ENCODE measurements around the gene P2RY6. TPM values are rescaled to one million over a fixed set of nuclear protein-coding genes. Genes with fewer than 3 reads are reported as not detected.
A peak's percentile ranks its signal among the peaks of the same experiment; 100 is the strongest.

Gene P2RY6
- total RNA-seq, 1 experiment from 2014 or later: not detected

DNA sequence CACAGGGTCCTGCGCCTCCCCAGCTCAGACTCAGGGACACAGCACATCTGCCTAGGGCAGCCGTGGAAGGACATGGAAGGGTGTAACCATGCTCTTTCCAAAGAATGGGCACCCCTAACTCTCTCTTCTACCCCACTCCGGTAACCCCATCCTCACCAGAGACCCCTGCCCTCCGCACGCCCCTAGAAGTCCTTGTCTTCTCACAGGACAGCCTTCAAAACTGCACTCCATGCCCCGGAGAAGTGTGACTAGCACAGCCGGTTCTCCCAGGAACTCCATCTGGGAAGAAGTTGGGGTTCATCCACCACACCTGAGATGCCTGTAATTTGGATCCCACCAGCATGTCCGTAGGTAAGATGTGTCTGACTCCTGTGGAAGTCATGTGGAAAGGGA lies 29.0 kb upstream of the P2RY6 start:
- Histone ChIP-seq H3K36me3 (no peaks in the 10 kb centered on the region), H3K4me3 (no peak overlapping the region), H3K9me3 (replicated peaks) (no peaks in the 10 kb centered on the region), H3K4me1 (replicated peaks) (no peaks in the 10 kb centered on the region), H3K27ac (no peak overlapping the region), H3K27me3 (replicated peaks) (no peaks in the 10 kb centered on the region)
- no peak for DNase-seq (ENCODE audit: low read depth in 1 of 2, low spot score in 2 of 2)

DNA sequence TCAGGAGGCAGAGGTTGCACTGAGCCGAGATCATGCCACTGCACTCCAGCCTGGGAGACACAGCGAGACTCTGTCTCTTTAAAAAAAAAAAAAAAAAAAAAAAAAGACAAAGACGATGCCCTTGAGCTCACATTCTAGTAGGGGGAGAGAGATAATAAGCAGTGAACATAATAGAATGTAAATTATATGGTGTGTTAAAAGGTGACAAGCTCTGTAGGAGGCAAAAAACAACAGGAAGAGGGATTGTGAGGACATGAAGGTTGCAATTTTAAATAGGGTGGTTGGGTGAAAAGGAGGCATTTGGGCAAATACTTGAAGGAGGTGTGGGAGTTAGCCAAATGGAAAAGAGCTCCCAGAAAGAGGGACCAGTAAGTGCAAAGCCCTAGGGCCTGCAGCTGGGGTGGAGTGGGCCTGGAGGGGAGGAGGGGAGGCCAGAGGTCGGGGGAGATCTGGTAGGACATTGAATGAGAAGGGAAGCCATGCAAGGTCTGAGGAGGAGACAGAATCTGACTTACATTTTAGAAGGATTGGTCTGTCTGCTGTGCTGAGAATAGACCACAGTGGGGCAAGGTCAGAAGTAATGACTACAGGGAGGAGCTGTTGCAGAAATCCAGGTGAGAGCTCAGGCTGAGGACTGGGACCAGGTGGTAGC lies 27.4 kb upstream of the P2RY6 start:
- no peaks in the 10 kb centered on the region for H3K27me3 ChIP-seq (replicated peaks)
- no peaks in the 10 kb centered on the region for H3K9me3 ChIP-seq (replicated peaks)
- H3K36me3 ChIP-seq: no peaks in the 10 kb centered on the region
- H3K4me3 ChIP-seq: no peak overlapping the region
- DNase-seq (ENCODE audit: low read depth in 1 of 2, low spot score in 2 of 2): no peak
- H3K27ac ChIP-seq: no peak overlapping the region
- no peaks in the 10 kb centered on the region for H3K4me1 ChIP-seq (replicated peaks)

DNA sequence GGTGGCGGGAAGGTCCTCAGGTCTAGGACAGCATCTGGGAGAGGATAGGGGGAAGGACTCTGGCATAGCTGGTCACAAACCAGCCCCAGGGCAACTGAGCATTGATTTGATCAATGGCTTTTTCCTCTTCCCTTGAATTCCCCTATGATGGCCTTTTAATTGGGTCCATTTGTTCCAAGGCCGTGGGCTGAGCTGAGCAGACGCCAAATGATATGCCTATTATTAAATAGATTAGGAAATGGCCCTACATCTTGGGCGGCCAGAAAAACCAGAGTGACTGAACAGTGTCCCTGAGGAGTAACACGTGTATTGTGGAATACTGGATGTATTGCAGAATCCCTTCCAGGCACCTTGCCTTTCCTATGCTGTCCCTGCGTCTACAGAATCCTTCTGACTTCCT lies 26.7 kb upstream of the P2RY6 start:
- Histone ChIP-seq H3K27ac (no peak overlapping the region), H3K36me3 (no peaks in the 10 kb centered on the region), H3K9me3 (replicated peaks) (no peaks in the 10 kb centered on the region), H3K4me1 (replicated peaks) (no peaks in the 10 kb centered on the region), H3K27me3 (replicated peaks) (no peaks in the 10 kb centered on the region), H3K4me3 (no peak overlapping the region)
- no peak for DNase-seq (ENCODE audit: low read depth in 1 of 2, low spot score in 2 of 2)

DNA sequence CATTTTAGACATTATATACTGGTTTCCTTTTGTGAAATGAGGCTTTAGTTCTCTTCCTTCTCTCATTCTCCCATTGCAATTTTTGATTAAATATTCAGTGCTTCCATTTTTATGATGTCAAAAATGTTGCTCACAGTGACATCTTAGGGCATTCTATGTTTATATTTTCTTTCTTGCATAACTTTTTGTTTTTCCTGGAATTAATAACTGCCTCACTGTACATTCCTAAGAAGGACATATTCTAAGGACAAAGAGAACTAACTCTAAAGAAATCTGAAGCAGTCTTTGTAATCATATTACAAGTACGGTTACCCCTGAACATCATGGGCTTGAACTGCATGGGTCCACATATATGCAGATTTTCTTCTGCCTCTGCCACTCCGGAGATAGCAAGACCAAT lies 25.8 kb upstream of the P2RY6 start:
- Histone ChIP-seq H3K9me3 (replicated peaks) (no peaks in the 10 kb centered on the region), H3K4me1 (replicated peaks) (no peaks in the 10 kb centered on the region), H3K36me3 (no peaks in the 10 kb centered on the region), H3K27ac (no peak overlapping the region), H3K4me3 (no peak overlapping the region), H3K27me3 (replicated peaks) (no peaks in the 10 kb centered on the region)
- DNase-seq (ENCODE audit: low read depth in 1 of 2, low spot score in 2 of 2): no peak

DNA sequence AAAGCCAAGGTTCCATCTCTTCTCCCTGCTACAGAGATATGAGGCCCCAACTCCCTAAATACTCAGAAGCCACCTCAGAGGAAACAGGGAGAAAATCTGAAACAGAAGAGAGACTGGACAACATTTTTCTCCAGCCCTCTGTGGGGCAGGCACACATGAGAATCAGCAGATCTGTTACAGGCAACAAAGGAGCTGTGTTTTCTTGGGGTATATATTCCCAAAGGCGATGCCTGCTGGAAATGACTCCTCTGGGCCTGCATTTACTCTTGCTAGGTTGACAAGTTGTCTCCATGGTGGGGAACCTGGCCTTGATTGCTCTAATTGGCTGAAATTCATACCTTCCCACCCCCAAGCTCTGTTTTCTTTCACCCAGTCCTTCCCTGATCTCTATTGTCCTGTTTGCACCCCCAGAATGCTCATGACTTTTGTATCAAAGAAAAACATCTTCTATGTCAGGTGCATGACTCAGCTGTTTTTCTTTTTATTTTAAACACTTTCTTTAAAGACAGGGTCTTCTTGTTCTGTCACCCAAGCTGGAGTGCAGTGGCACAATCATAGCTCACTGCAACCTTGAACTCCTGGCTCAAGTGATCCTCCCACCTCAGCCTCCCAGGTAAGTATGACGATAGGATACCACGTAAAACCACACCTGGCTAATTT lies 23.5 kb upstream of the P2RY6 start:
- no peak for DNase-seq (ENCODE audit: low read depth in 1 of 2, low spot score in 2 of 2)
- no peak overlapping the region for H3K4me3 ChIP-seq
- no peaks in the 10 kb centered on the region for H3K9me3 ChIP-seq (replicated peaks)
- no peaks in the 10 kb centered on the region for H3K27me3 ChIP-seq (replicated peaks)
- H3K27ac ChIP-seq: no peak overlapping the region
- H3K4me1 ChIP-seq (replicated peaks): no peaks in the 10 kb centered on the region
- H3K36me3 ChIP-seq: no peaks in the 10 kb centered on the region

DNA sequence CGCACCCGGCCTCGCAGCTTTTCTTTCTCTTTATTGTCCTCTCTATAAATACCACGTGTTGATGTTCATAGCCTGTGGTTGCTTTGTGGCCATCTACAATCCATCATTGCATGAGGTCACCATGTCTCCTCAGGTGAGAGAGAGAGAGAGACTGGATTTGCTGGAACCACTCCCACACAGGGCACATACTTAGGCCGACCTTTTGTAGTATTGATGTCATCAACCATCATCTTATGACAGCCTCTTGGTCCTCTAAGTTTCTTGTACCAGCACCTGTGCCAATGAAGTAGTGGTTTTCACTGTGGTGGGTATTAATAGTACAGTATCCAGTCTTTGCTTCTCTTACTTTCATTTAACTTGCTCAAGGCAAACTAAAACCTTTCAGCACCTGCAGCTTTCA lies 22.8 kb upstream of the P2RY6 start:
- H3K36me3 ChIP-seq: no peaks in the 10 kb centered on the region
- no peak overlapping the region for H3K4me3 ChIP-seq
- H3K4me1 ChIP-seq (replicated peaks): no peaks in the 10 kb centered on the region
- no peak for DNase-seq (ENCODE audit: low read depth in 1 of 2, low spot score in 2 of 2)
- H3K9me3 ChIP-seq (replicated peaks): no peaks in the 10 kb centered on the region
- H3K27ac ChIP-seq: no peak overlapping the region
- H3K27me3 ChIP-seq (replicated peaks): no peaks in the 10 kb centered on the region

DNA sequence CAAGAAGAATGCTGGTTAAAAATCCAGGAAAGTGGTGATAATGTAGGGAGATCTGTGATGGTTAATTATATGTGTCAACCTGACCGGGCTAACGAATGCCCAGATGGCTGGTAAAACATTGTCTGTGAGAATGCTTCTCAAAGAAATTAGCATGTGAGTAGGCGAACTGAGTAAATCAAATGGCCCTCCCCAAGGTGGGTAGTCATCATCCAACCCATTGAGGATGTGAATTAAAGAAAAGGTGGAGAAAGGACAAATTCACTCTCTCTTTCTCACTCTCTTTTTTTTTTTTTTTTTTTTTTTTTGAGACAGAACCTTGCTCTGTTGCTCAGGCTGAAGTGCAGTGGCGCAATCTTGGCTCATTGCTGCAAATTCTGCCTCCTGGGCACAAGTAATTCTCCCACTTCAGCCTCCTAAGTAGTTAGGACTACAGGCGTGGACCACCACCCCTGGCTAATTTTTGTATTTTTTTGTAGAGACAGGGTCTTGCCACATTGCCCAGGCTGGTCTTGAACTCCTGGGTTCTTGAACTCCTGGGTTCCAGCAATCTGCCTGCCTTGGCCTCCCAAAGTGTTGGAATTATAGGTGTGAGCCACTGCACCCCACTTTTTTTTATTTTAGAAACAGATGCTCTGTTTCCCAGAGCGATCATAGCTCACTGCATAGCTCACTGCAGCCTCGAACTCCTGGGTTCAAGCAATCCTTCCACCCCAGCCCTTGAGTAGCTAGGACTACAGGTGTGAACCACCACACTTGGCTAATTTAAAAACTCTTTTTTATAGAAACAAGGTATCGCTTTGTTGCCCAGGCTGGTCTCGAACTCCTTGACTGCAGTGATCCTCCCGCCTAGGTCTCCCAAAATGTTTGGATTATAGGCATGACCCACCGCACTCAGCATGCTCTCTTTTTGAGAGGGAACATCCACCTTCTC lies 22.0 kb upstream of the P2RY6 start:
- no peaks in the 10 kb centered on the region for H3K36me3 ChIP-seq
- DNase-seq (ENCODE audit: low read depth in 1 of 2, low spot score in 2 of 2): no peak
- no peaks in the 10 kb centered on the region for H3K9me3 ChIP-seq (replicated peaks)
- H3K27me3 ChIP-seq (replicated peaks): no peaks in the 10 kb centered on the region
- H3K4me3 ChIP-seq: no peak overlapping the region
- no peak overlapping the region for H3K27ac ChIP-seq
- no peaks in the 10 kb centered on the region for H3K4me1 ChIP-seq (replicated peaks)

DNA sequence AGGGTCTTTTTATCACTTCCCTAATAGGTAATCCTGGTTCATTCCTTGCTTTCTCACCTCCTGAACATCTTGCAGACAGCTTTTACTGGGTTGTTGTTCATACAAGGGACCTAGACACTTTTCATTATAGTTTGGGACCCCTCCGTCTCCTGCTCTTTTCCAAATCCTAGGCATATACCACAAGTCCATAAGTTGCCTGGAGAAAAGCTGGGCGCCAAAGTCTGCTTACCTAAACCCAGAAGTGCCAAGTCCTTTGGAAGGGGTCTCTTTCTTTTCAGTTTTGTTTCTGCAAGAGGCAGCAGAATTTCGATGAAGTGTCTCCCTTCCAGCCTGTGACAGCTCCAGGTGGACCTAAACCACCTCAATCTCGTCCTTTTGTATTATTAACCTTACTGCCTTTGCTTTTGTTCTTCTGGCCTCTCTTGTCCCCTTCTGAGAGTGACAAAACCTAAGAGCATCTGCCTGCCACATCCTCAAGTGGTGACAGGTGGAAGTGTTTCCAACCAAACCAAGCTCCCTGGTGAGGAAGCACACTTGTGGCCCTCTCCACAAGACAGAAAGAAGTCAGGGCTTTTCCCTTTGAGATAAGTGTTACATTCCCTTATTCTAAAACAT lies 19.5 kb upstream of the P2RY6 start:
- Histone ChIP-seq H3K4me1 (replicated peaks) (peaks cover 9% of the 10 kb centered on the region), H3K27me3 (replicated peaks) (no peaks in the 10 kb centered on the region)
- no peak for DNase-seq (ENCODE audit: low read depth in 1 of 2, low spot score in 2 of 2)

DNA sequence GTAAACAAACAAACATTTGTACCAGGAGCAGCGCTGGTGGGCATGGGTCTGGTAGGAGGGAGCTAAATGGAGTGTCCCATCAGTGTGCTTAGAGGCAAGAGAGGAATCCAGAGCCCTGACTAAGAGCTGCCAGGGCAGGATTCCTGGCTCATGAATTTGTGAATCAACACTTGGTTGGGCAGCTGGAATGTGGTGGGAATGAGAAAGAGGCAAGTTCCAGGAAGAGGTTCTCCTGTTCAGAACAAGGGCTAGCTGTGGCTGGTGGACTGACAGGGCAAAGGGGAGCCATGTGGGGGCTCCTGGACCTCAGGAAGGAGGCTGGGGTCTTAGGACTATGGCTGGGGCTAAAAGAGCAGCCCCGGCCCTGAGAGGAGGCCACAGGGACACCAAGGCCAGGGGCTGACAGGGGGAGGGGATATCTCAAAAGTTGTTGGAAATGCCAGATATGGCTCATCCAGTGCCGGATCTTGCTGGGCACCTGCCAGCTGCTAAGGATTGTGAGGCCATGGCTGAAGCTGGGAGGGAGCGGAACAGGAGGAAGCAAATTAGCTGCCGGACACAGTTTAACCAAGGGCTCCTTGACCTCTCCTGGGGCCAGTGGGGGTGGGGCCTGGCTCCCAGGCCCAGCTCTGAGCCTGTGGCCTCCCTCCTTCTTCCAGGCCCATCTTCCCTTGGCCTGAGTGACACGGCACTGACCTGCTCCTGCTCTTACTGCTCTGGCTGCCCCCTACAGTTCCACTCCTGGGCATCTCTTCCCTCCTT lies 14.6 kb upstream of the P2RY6 start:
- Histone ChIP-seq H3K9me3 (replicated peaks) (no peaks in the 10 kb centered on the region), H3K27ac (peak overlapping the region; percentile 79), H3K4me1 (replicated peaks) (peaks cover 15% of the 10 kb centered on the region), H3K36me3 (no peaks in the 10 kb centered on the region), H3K27me3 (replicated peaks) (no peaks in the 10 kb centered on the region), H3K4me3 (no peak overlapping the region)
- DNase-seq (ENCODE audit: low read depth in 1 of 2, low spot score in 2 of 2): peak; percentile 54 to 60

More for the DNA sequence above, 19.5 kb upstream of the P2RY6 start:
- Histone ChIP-seq H3K9me3 (replicated peaks) (no peaks in the 10 kb centered on the region), H3K36me3 (no peaks in the 10 kb centered on the region), H3K4me3 (no peak overlapping the region), H3K27ac (no peak overlapping the region)

DNA sequence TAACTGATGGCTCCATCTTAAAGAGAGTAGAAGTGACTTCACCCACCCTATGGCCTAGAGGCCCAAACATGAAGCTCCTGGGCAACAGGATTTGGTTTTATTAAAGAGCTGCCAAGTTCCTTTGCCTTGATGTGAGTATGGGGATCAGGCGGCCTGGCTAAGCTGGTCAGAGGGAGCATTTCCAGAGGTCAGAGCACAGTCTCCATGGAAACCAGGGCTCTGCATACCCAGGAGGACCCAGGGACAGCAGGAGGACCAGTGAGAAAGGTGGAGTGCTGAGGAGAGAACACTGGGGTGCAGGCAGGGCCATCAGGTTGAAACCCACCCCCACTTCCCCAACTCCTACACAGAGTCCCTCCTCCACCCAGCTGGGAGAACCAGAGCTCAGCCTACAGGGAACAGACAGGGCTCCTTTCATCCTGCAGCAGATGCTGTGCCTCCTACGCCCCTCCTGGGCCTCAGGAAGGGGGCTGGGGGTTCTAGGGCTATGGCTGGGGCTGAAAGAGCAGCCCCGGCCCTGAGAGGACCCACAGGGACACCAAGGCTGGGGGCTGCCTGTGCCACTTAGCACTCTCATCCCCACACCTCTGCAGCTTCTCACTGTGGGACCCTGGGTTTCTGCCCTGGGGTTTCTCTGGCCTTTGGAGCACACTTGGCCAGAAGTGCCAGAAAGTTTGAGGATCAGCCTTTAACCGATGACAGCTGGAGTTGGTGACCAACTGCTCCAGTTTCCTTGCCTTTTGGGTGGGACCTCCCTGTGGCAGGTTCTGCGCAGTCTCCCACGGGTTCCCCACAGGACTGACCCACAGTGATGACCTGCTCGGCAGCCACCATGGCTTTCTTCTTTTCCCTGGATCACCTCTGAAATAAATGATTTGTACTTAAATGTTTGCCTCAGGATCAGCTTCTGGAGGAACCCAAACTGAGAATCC lies 13.8 kb upstream of the P2RY6 start:
- H3K27me3 ChIP-seq (replicated peaks): no peaks in the 10 kb centered on the region
- H3K9me3 ChIP-seq (replicated peaks): no peaks in the 10 kb centered on the region
- H3K27ac ChIP-seq: peak overlapping the region; percentile 79
- peaks cover 15% of the 10 kb centered on the region for H3K4me1 ChIP-seq (replicated peaks)
- no peak for DNase-seq (ENCODE audit: low read depth in 1 of 2, low spot score in 2 of 2)
- no peaks in the 10 kb centered on the region for H3K36me3 ChIP-seq
- H3K4me3 ChIP-seq: no peak overlapping the region

DNA sequence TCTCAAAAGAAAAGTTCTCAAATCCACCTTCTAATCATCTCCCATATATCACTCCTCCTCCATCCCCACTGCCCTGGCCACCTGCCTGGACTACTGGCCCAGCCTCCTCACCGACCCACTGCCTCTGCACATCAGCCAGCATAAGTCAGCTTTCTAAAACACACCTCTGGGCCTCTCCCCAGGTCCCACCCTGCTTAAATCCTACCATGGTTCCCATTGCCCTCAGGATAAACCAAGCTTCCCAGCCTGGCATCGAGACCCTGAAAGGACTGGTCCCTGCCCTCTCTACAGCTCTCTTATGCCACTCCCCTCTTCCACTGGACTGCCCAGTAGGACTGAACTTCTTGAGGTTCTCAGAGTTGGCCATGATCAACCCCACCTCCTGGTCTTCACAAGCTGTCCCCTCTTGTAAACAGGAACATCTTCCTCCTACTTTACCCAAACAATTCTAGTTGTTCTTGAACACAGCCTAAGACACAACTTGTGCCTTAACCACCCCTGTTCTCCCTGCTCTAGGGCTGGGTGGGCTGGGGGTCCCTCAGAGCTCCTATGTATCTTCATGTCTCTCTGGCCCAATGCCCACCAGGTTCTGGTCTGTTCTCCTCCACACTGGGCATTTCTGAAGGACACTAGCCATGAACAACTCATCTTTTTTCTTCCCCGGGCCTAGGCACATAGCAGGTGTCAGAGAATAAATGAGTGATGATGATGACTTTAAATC lies 12.6 kb upstream of the P2RY6 start:
- H3K36me3 ChIP-seq: no peaks in the 10 kb centered on the region

DNA sequence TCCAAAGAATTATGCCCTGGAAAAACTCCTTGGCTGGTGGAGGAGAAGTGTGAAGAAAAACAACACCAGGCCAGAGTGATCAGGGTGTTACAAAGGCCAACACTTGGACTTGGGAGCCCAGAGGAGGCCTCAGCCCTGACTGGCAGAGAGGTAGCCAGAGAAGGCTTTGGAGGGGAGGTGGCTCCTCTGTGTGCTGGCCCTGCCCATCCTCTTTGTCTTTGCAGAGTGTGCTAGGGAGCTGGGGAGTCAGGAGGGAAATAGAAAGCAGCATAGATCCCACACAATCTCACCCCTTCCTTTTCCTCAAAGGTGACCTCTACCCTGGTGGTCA lies 12.0 kb upstream of the P2RY6 start:
- Histone ChIP-seq H3K4me1 (replicated peaks) (peaks cover 15% of the 10 kb centered on the region), H3K4me3 (no peak overlapping the region), H3K36me3 (no peaks in the 10 kb centered on the region), H3K9me3 (replicated peaks) (no peaks in the 10 kb centered on the region), H3K27me3 (replicated peaks) (peaks cover 2% of the 10 kb centered on the region; the same call in 1 of the 2 replicates), H3K27ac (no peak overlapping the region)
- no peak for DNase-seq (ENCODE audit: low read depth in 1 of 2, low spot score in 2 of 2)

More for the DNA sequence above, 12.6 kb upstream of the P2RY6 start:
- Histone ChIP-seq H3K4me3 (no peak overlapping the region), H3K9me3 (replicated peaks) (no peaks in the 10 kb centered on the region), H3K27me3 (replicated peaks) (peaks cover 2% of the 10 kb centered on the region; the same call in 1 of the 2 replicates), H3K27ac (no peak overlapping the region), H3K4me1 (replicated peaks) (peaks cover 15% of the 10 kb centered on the region)
- DNase-seq (ENCODE audit: low read depth in 1 of 2, low spot score in 2 of 2): no peak
